NCI-H69 (cell line): ENCODE data around the gene IQSEC3.

Source experiments
- DNase-seq: peaks from one replicate; lab custom pipeline; 2025; lab: John Stamatoyannopoulos, UW

Gene IQSEC3

GRCh38 chr12:163406-163986 lies 96.9 kb downstream of the IQSEC3 start:
- peak; percentile 60 for DNase-seq

- DNase-seq = peak; percentile 75
Observed at GRCh38 chr12:164207-164606, 97.6 kb downstream of the IQSEC3 start.

- no peak for DNase-seq
Observed at GRCh38 chr12:165862-166368, 99.3 kb downstream of the IQSEC3 start.

GRCh38 chr12:166425-167075 lies 100.0 kb downstream of the IQSEC3 start:
- DNase-seq = no peak

- DNase-seq = no peak
Observed at GRCh38 chr12:167959-168600, 101.5 kb downstream of the IQSEC3 start.

- no peak for DNase-seq
Observed at GRCh38 chr12:168763-169525, 102.4 kb downstream of the IQSEC3 start.

- DNase-seq = no peak
Observed at GRCh38 chr12:169528-170370, 103.2 kb downstream of the IQSEC3 start.

- peak; percentile 62 for DNase-seq
Observed at GRCh38 chr12:170371-171225, 104.0 kb downstream of the IQSEC3 start.

- no peak for DNase-seq
Observed at GRCh38 chr12:171276-171675, 104.7 kb downstream of the IQSEC3 start.

- peak; percentile 87 for DNase-seq
Observed at GRCh38 chr12:171743-172676, 105.4 kb downstream of the IQSEC3 start.

GRCh38 chr12:172732-173161 lies 106.2 kb downstream of the IQSEC3 start:
- DNase-seq = no peak

GRCh38 chr12:174124-174523 lies 107.6 kb downstream of the IQSEC3 start:
- DNase-seq = no peak

GRCh38 chr12:174596-174995 lies 108.0 kb downstream of the IQSEC3 start:
- DNase-seq = no peak

GRCh38 chr12:175250-175649 lies 108.7 kb downstream of the IQSEC3 start:
- peak; percentile 72 for DNase-seq

- DNase-seq = no peak
Observed at GRCh38 chr12:175759-176158, 109.2 kb downstream of the IQSEC3 start.

GRCh38 chr12:176321-177181 lies 110.0 kb downstream of the IQSEC3 start:
- peak; percentile 72 for DNase-seq

GRCh38 chr12:177336-177979 lies 110.9 kb downstream of the IQSEC3 start:
- no peak for DNase-seq
